Stimulated activated CD4-positive, alpha-beta T cell treated with anti-CD3 and anti-CD28 coated beads, Interleukin-4, amount 100 ng/mL, for 4 hours (primary cell): ENCODE measurements around the gene COPS4.
"Not testable (repeated sequence)": the region's sequence is repeated elsewhere in the genome, so short reads cannot be mapped to it uniquely, and the experiment has no call there.

ENCODE experiments used
- DNase-seq, 2 experiments: peaks; one replicate each; pipeline ENCODE4 v3.0.0-alpha.2; 2020

The COPS4 gene

GRCh38 chr4:83024233-83024632, 10.8 kb upstream of the COPS4 start:
- no peak for DNase-seq

GRCh38 chr4:83025563-83025962, 9.4 kb upstream of the COPS4 start:
- DNase-seq: no peak

GRCh38 chr4:83028976-83029375, 6.0 kb upstream of the COPS4 start:
- DNase-seq: no peak

- DNase-seq: no peak
These were observed 5.3 kb upstream of the COPS4 start for GRCh38 chr4:83029688-83030087.

GRCh38 chr4:83036991-83037665, 2.1 kb downstream of the COPS4 start:
- DNase-seq: no peak

- no peak for DNase-seq
These were observed 5.3 kb downstream of the COPS4 start for GRCh38 chr4:83040269-83040668.

GRCh38 chr4:83043157-83043556, 8.2 kb downstream of the COPS4 start:
- DNase-seq: not testable (repeated sequence)

GRCh38 chr4:83043801-83044407, 8.9 kb downstream of the COPS4 start:
- DNase-seq: no peak

GRCh38 chr4:83046693-83047473, 11.9 kb downstream of the COPS4 start:
- no peak for DNase-seq

- DNase-seq: not testable (repeated sequence)
These were observed 13.8 kb downstream of the COPS4 start for GRCh38 chr4:83048781-83049180.

GRCh38 chr4:83054928-83055327, 19.9 kb downstream of the COPS4 start:
- DNase-seq: no peak

GRCh38 chr4:83062739-83063138, 27.8 kb downstream of the COPS4 start:
- no peak for DNase-seq

GRCh38 chr4:83065266-83065665, 30.3 kb downstream of the COPS4 start:
- no peak for DNase-seq

- DNase-seq: no peak
These were observed 32.2 kb downstream of the COPS4 start for GRCh38 chr4:83067058-83067639.

GRCh38 chr4:83071116-83071515, 36.1 kb downstream of the COPS4 start:
- DNase-seq: no peak

GRCh38 chr4:83074086-83074704, 39.2 kb downstream of the COPS4 start:
- peak in 1 of 2 experiments; percentile 53 for DNase-seq

GRCh38 chr4:83074783-83075182, 39.8 kb downstream of the COPS4 start:
- not testable (repeated sequence) for DNase-seq

GRCh38 chr4:83075311-83076095, 40.5 kb downstream of the COPS4 start:
- DNase-seq: no peak

GRCh38 chr4:83080561-83080960, 45.6 kb downstream of the COPS4 start:
- no peak for DNase-seq

- DNase-seq: no peak
These were observed 47.8 kb downstream of the COPS4 start for GRCh38 chr4:83082777-83083176.

GRCh38 chr4:83083925-83084475, 49.0 kb downstream of the COPS4 start:
- DNase-seq: peak in 1 of 2 experiments; percentile 48

GRCh38 chr4:83084956-83085355, 50.0 kb downstream of the COPS4 start:
- DNase-seq: not testable (repeated sequence)
